LNCaP clone FGC (cell line): ENCODE measurements around the gene CEP83.

Experiments used
- DNase-seq: peaks from one replicate; pipeline ENCODE4 v3.0.0-alpha.2; 2011; ENCODE audit warnings: low read depth
- H3K4me3 ChIP-seq: 2 replicates; pipeline ENCODE4 v1.5.1; 2011; ENCODE audit warnings: mild to moderate bottlenecking, low read depth, low read length, control low read depth
- TF ChIP-seq, protein P1 (sequence below): IDR thresholded peaks from 2 replicates; pipeline ENCODE4 v1.5.1; 2012; ENCODE audit warnings: mild to moderate bottlenecking; ENCODE audit not compliant: control insufficient read depth, insufficient read depth; ENCODE audit errors: extremely low read depth

The CEP83 gene

DNA sequence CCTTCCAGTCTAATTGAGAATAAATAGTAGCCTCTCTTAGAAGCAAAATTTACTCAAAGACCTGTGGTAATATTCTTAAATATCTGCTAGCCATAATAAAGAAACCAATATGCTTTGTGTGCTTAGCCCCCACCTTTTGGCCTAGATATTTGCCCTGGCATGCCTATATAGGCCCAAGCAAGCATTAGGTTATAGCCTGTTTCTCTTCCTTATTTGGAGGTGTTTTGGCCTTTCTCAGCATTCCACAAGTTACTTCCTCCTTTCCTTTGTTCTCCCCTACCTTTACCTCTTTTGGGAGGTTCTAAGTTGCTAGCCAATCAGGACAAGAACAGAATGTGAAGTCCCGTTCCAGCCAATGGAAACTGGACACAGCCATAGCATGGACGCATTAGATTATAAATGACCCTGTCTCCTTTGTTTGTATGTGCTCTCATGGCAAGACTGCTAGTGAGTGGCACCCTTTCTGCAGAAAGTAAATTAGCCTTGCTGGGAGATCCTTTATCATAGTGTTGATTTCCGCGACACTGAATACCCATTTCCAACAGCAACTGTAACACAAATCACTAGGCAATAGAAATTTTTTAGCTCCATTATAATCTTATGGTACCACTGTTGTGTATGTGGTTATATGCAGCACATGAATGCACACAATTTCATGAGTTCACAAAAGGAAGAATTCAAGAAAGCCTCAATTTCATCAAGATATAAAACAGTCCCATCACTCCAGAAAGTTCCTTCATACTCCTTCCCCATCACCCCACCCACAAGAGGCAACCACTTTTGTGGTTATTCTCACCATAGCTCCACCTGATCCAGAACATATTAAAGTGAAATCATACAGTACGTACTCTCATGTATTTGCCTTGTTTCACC is 37.6 kb downstream of the CEP83 start:
- H3K4me3 ChIP-seq = no peak overlapping the region
- no peak for DNase-seq
- TF ChIP-seq, protein P1, sequence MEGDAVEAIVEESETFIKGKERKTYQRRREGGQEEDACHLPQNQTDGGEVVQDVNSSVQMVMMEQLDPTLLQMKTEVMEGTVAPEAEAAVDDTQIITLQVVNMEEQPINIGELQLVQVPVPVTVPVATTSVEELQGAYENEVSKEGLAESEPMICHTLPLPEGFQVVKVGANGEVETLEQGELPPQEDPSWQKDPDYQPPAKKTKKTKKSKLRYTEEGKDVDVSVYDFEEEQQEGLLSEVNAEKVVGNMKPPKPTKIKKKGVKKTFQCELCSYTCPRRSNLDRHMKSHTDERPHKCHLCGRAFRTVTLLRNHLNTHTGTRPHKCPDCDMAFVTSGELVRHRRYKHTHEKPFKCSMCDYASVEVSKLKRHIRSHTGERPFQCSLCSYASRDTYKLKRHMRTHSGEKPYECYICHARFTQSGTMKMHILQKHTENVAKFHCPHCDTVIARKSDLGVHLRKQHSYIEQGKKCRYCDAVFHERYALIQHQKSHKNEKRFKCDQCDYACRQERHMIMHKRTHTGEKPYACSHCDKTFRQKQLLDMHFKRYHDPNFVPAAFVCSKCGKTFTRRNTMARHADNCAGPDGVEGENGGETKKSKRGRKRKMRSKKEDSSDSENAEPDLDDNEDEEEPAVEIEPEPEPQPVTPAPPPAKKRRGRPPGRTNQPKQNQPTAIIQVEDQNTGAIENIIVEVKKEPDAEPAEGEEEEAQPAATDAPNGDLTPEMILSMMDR = no peak

DNA sequence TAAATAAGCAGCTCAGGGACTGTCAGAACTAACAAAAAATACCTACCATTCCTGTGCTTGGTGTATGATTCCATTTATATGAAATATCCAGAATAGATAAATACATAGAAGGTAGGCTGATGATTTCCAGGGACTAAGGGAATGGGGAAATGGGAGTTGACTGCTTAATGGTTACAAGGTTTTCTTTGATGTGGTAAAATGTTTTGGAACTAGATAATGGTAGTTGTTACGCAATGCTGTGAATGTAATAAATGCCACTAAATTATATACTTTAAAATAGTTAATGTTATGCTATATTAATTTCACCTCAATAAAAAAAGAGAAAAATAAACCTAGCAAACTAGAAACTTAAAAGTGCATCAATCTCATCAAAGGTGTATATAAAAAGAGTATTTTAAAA is 41.1 kb downstream of the CEP83 start:
- no peak for DNase-seq
- TF ChIP-seq, protein P1 = no peak
- H3K4me3 ChIP-seq = no peak overlapping the region

DNA sequence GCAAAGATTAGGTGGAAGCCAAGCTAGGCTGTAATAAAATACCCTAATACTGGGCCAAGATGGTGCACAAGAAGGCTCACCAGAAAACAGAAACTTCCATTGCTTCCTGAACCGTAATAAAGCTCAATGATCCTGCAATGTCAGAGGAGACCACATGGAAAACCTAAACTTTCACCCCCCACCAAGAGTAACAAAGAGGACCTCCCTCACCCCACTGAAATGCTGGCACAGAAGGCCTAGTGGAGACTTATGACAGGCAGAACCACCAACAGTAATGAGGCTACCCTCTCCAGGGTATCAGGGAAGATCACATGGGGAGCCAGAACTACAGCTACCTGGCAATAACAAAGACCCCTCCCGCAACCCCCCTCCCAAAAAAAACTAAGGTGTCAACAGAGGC is 43.1 kb downstream of the CEP83 start:
- TF ChIP-seq, protein P1 = no peak
- DNase-seq = no peak
- H3K4me3 ChIP-seq = no peak overlapping the region

DNA sequence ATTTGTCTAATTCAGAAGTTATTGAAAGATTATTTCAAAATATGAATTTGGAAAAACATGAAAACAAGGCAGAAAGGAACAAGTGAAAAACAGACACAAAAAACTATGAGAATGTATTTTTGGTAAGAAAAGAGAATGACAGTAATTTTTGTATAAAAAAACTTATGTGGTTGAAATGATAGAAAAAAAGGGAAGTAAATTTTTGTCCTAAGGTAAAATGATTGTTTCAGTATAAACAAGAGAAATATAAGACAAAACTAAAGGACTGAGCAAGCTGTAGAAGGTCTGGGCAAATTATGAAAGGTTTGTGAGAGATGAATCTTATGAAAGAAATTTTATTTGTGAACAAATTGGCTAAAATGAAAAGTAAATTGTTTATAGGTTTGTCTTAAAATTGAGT is 44.6 kb downstream of the CEP83 start:
- TF ChIP-seq, protein P1 = no peak
- no peak overlapping the region for H3K4me3 ChIP-seq
- DNase-seq = no peak

DNA sequence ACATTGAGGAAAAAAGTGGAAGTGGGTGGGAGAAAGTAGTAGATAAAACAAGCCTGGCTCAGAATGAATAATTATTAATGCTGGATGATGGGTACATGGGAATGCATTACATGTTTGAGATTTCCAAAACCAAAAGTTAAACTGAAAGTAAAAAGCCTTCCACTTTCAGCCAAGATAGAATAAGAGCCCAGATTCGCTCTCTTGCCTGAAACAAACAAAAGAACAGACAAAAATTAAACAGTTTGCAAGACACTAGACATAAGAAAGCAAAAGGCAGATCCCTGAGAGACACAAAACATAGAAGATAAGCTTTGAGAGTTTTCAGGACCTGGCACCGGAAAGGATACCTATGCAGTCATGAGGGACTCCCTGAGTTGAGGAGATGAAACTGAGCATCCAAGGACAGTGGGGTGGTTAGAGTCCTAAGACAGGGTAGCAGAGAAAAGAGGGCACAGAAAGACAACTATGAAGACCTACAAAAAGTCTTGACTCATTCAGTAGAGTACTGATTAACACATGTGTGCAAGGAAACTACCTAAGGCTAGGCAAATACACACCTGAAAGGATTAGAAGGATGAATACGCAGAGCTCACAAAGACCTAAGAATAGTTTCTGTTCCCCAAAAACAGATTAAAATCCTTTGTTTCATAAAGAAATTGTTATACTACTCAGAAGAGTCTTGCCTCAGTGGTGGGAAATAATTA is 54.1 kb downstream of the CEP83 start:
- H3K4me3 ChIP-seq = no peak overlapping the region
- TF ChIP-seq, protein P1 = no peak
- no peak for DNase-seq

DNA sequence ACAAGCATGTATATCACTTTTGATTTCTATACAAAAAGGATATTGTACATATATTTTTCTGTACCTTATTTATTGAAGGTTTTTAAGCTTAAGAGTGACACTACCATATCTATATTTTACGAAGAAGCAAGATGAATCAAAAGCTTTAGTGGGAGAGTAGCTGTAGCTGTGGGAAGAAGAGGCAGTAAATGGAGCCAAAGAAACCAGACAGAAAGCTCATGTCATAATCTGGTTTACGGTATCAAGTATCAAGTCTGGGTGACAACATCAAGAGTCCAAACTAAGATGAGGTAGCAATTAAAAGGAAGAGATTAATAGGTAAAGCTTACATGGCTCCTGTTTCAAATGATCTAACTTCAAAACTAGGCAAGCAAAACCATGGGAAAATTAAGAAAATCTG is 54.8 kb downstream of the CEP83 start:
- no peak overlapping the region for H3K4me3 ChIP-seq
- TF ChIP-seq, protein P1 = no peak
- DNase-seq = no peak
